HepG2 (cell line): ENCODE measurements around the gene C1orf198. TPM values are rescaled to one million over a fixed set of nuclear protein-coding genes. Genes with fewer than 3 reads are reported as not detected.

Experiments used
- ATAC-seq: fragments of 200-7000 bp; cut with Tn5 transposase; 3 replicates; pipeline ENCODE4 v1.9.1; 2020; ENCODE audit warnings: mild to moderate bottlenecking, moderate library complexity
- BruUV-seq: library from RNA; stranded (reverse); fragments of 400-500 nt; replicated peaks from 2 replicates; lab custom pipeline; 2021; lab: Mats Ljungman, UMichigan
- CTCF ChIA-PET: fragments of 300-600 bp; formaldehyde crosslinking; extraction: SDS; loops from one replicate; lab custom pipeline; 2021; ENCODE audit warnings: low total read pairs, inconsistent platforms, low intra/inter-chr PET ratio; lab: Yijun Ruan, JAX
- POLR2A ChIA-PET: fragments of 350-600 bp; sonication (Branson Sonifier 250); formaldehyde crosslinking; loops from one replicate; lab custom pipeline; 2020; ENCODE audit warnings: antibody characterized with exemption, inconsistent platforms; lab: Yijun Ruan, JAX
- DNase-seq: peaks from one replicate; pipeline ENCODE4 v3.0.0-alpha.2; 2015; ENCODE audit warnings: low spot score
- FAIRE-seq: peaks from 3 replicates; lab custom pipeline; 2011; peaks lifted over from hg19 to GRCh38; lab: Jason Lieb, UNC
- H2AFZ ChIP-seq: one replicate; pipeline ENCODE4 v1.6.1; 2011; ENCODE audit warnings: low read length, inconsistent platforms
- H3K27ac ChIP-seq: fragments of 300-600 bp; 3 replicates; pipeline ENCODE4 v1.8.0; 2011; ENCODE audit warnings: mixed run types, mild to moderate bottlenecking, mixed read lengths, low read length, inconsistent platforms; ENCODE audit not compliant: insufficient read depth; ENCODE audit errors: extremely low read length
- H3K27me3 ChIP-seq, 2 experiments: fragments of 200-600 bp in 1 of 2; 2 replicates in 1 of 2; 3 replicates in 1 of 2; pipeline versions ENCODE4 v1.6.0 to v1.8.0; 2011; ENCODE audit warnings: low read length in 2 of 2, mild to moderate bottlenecking in 2 of 2, moderate library complexity in 2 of 2, inconsistent platforms in 1 of 2; ENCODE audit not compliant: insufficient read depth in 2 of 2, control insufficient read depth in 1 of 2
- H3K36me3 ChIP-seq, 2 experiments: fragments of 200-600 bp in 1 of 2; replicated peaks in 1 of 2; 2 replicates in 1 of 2; 3 replicates in 1 of 2; pipeline versions ENCODE4 v1.5.1 to v1.8.0; 2011; ENCODE audit warnings: low read length in 2 of 2, inconsistent platforms in 1 of 2; ENCODE audit not compliant: insufficient read depth in 2 of 2, control insufficient read depth in 1 of 2
- H3K4me1 ChIP-seq: 2 replicates; pipeline ENCODE4 v1.5.1; 2012; ENCODE audit warnings: low read length, inconsistent platforms; ENCODE audit not compliant: insufficient read depth
- H3K4me2 ChIP-seq: 2 replicates; pipeline ENCODE4 v1.6.0; 2011; ENCODE audit warnings: low read depth, low read length, inconsistent platforms
- H3K4me3 ChIP-seq, 3 experiments: fragments of 200-600 bp in 1 of 3; sonication (generic), shearing (Covaris generic) in 1 of 3; replicated peaks in 1 of 3; 2 replicates each; pipeline ENCODE4 v1.5.1; 2011 to 2016; ENCODE audit warnings: low read length in 3 of 3, inconsistent platforms in 2 of 3, low read depth in 2 of 3, mild to moderate bottlenecking in 2 of 3, control low read depth in 1 of 3, mixed read lengths in 1 of 3; ENCODE audit not compliant: insufficient read depth in 1 of 3
- H3K79me2 ChIP-seq: one replicate; pipeline ENCODE4 v1.6.1; 2011; ENCODE audit warnings: low read length, inconsistent platforms; ENCODE audit not compliant: insufficient read depth
- H3K9ac ChIP-seq: 2 replicates; pipeline ENCODE4 v1.6.0; 2011; ENCODE audit warnings: mild to moderate bottlenecking, low read depth, low read length, inconsistent platforms; ENCODE audit not compliant: insufficient read depth
- H3K9me3 ChIP-seq: 2 replicates; pipeline ENCODE4 v1.5.1; 2012; ENCODE audit warnings: mild to moderate bottlenecking, low read length
- H4K20me1 ChIP-seq: 2 replicates; pipeline ENCODE4 v1.6.0; 2011; ENCODE audit warnings: inconsistent platforms, mild to moderate bottlenecking, low read length, moderate library complexity; ENCODE audit not compliant: insufficient read depth
- CBFB ChIP-seq: sonication (generic); formaldehyde crosslinking; IDR thresholded peaks from 2 replicates; pipeline ENCODE4 v1.4.0; 2020; ENCODE audit warnings: missing genetic modification reagents
- ELF4 ChIP-seq: sonication (generic); formaldehyde crosslinking; IDR thresholded peaks from 2 replicates; pipeline ENCODE4 v1.5.0; 2020; ENCODE audit warnings: missing genetic modification reagents, mild to moderate bottlenecking, moderate library complexity, borderline replicate concordance
- GATAD2A ChIP-seq: IDR thresholded peaks from 2 replicates; pipeline ENCODE4 v1.6.1; 2016
- KMT2A ChIP-seq: sonication (generic); formaldehyde crosslinking; IDR thresholded peaks from 2 replicates; pipeline ENCODE4 v1.4.0; 2020; ENCODE audit warnings: missing genetic modification reagents
- LCORL ChIP-seq, 2 experiments: fragments of 450-650 bp in 1 of 2; sonication (generic) in 1 of 2; formaldehyde crosslinking in 1 of 2; IDR thresholded peaks; 2 replicates each; pipeline versions ENCODE4 v1.5.0 to v1.6.1; 2017 to 2020; ENCODE audit warnings: antibody characterized with exemption in 1 of 2, missing genetic modification reagents in 1 of 2
- NR2F2 ChIP-seq: IDR thresholded peaks from 2 replicates; pipeline ENCODE4 v1.6.1; 2012; ENCODE audit warnings: low read depth, inconsistent platforms, borderline replicate concordance
- SKI ChIP-seq: fragments of 450-650 bp; IDR thresholded peaks from one replicate; pipeline ENCODE4 v1.6.1; 2018; ENCODE audit warnings: mild to moderate bottlenecking; ENCODE audit not compliant: partially characterized antibody
- ZBTB8A ChIP-seq: sonication (generic); formaldehyde crosslinking; IDR thresholded peaks from 2 replicates; pipeline ENCODE4 v1.4.0; 2020; ENCODE audit warnings: mild to moderate bottlenecking, low read depth, missing genetic modification reagents, borderline replicate concordance
- ZFP36L1 ChIP-seq: sonication (generic); formaldehyde crosslinking; IDR thresholded peaks from 2 replicates; pipeline ENCODE4 v1.8.0; 2022; ENCODE audit warnings: mild to moderate bottlenecking, missing genetic modification reagents, moderate library complexity
- ZNF503 ChIP-seq: sonication (generic); formaldehyde crosslinking; IDR thresholded peaks from 2 replicates; pipeline ENCODE4 v1.4.0; 2020; ENCODE audit warnings: missing genetic modification reagents
- ZNF543 ChIP-seq: sonication (generic); formaldehyde crosslinking; IDR thresholded peaks from 2 replicates; pipeline ENCODE4 v1.4.0; 2020; ENCODE audit warnings: mild to moderate bottlenecking, missing genetic modification reagents
- ZNF777 ChIP-seq: sonication (generic); formaldehyde crosslinking; IDR thresholded peaks from 2 replicates; pipeline ENCODE4 v1.4.0; 2020; ENCODE audit warnings: missing genetic modification reagents
- ZNF841 ChIP-seq: sonication (generic); formaldehyde crosslinking; IDR thresholded peaks from 2 replicates; pipeline ENCODE4 v1.8.1; 2023; ENCODE audit warnings: missing genetic modification reagents, borderline replicate concordance
- ZSCAN12 ChIP-seq: sonication (generic); formaldehyde crosslinking; IDR thresholded peaks from 2 replicates; pipeline ENCODE4 v1.9.0; 2021; ENCODE audit warnings: mild to moderate bottlenecking, missing genetic modification reagents
- WGBS: methylation state at CpG from one replicate; pipeline ENCODE4 v1.1.6; 2017; ENCODE audit warnings: low lambda C conversion rate; 5-methylcytosine and 5-hydroxymethylcytosine counted together
- in situ Hi-C: cut with HindIII; loops from 2 replicates; pipeline ENCODE4 v1.10.0; 2017; ENCODE audit warnings: low pct_unique_long_range_greater_than_20kb; ENCODE audit not compliant: extremely low pct_ligation_motif_present
- intact Hi-C: fragments of 100-400 bp; cut with micrococcal nuclease; formaldehyde crosslinking; loops from one replicate; pipeline ENCODE4 v1.10.0; 2022; ENCODE audit not compliant: unreplicated experiment
- polyA plus RNA-seq, 8 experiments: library from polyadenylated mRNA; depleted of rRNA in 3 of 8; stranded (reverse) in 7 of 8; unstranded in 1 of 8; fragments of >200 nt; fragmentation: Illumina TruSeq in 4 of 8; extraction: Trizol in 4 of 8; gene quantifications; 2 replicates each; pipeline versions ENCODE4 v1.2.1 to v1.2.3, GENCODE V29; 2011 to 2016; ENCODE audit warnings: low read depth in 4 of 8, missing spikeins in 1 of 8, mixed read lengths in 1 of 8; ENCODE audit not compliant: insufficient read depth in 1 of 8
- total RNA-seq, 5 experiments: library from RNA; depleted of rRNA; stranded (reverse); fragments of >200 nt; fragmentation: Illumina TruSeq; extraction: Trizol; gene quantifications; 2 replicates each; pipeline ENCODE4 v1.2.3, GENCODE V29; 2016; ENCODE audit warnings: low read depth in 1 of 5

Gene C1orf198
- total and polyA plus RNA-seq, 2 of the 13 experiments (the other 11 are each of a cell fraction or from before 2014, with no cell fraction given) = 12.7 to 13.4 TPM

GRCh38 chr1:230842801-230843200 lies 25.5 kb downstream of the C1orf198 start:
- Histone ChIP-seq H2AFZ (no peak overlapping the region), H3K9ac (no peak overlapping the region), H3K79me2 (no peaks in the 10 kb centered on the region), H3K4me1 (no peaks in the 10 kb centered on the region), H4K20me1 (no peaks in the 10 kb centered on the region), H3K9me3 (no peaks in the 10 kb centered on the region), H3K4me2 (no peak overlapping the region), H3K4me3 (no peak overlapping the region), H3K27me3 (no peaks in the 10 kb centered on the region), H3K27ac (no peak overlapping the region), H3K36me3 (peaks cover 11 to 55% of the 10 kb centered on the region in 2 experiments; a peak in 4 of 5 replicates)
- FAIRE-seq (no peak), ATAC-seq (no peak), DNase-seq (no peak)
- POLR2A ChIA-PET = no interaction called here
- BruUV-seq = no TSS peak
- CTCF ChIA-PET = no interaction called here
- intact Hi-C loops (no loop called here), in situ Hi-C loops (no loop called here)
- WGBS = 98% methylated on average over 6 of the region's 8 CpGs
- TF ChIP-seq LCORL (IDR thresholded peaks at IDR 0.05) (no peak), LCORL (CRISPR knock-in tag; IDR thresholded peaks at IDR 0.05) (no peak), ZNF503 (CRISPR knock-in tag) (no peak)

GRCh38 chr1:230839173-230839572 lies 29.1 kb downstream of the C1orf198 start:
- intact Hi-C loops = no loop called here
- in situ Hi-C loops = no loop called here
- Histone ChIP-seq H3K36me3 (peaks cover 11 to 49% of the 10 kb centered on the region in 2 experiments; a peak in 4 of 5 replicates), H3K4me2 (no peak overlapping the region), H3K4me3 (no peak overlapping the region), H3K27me3 (no peaks in the 10 kb centered on the region), H3K9ac (no peak overlapping the region), H4K20me1 (no peaks in the 10 kb centered on the region), H3K79me2 (no peaks in the 10 kb centered on the region), H3K4me1 (no peaks in the 10 kb centered on the region), H2AFZ (no peak overlapping the region), H3K27ac (no peak overlapping the region), H3K9me3 (no peaks in the 10 kb centered on the region)
- BruUV-seq = no TSS peak
- FAIRE-seq (no peak), DNase-seq (no peak), ATAC-seq (no peak)
- WGBS = 97% methylated on average over 10 of the region's 10 CpGs
- CTCF ChIA-PET = no interaction called here
- POLR2A ChIA-PET = no interaction called here
- no peak for TF ChIP-seq ELF4 (CRISPR knock-in tag)
- TF ChIP-seq ZBTB8A (CRISPR knock-in tag) = no peak
- TF ChIP-seq NR2F2 = no peak
- TF ChIP-seq SKI = no peak
- no peak for TF ChIP-seq GATAD2A (CRISPR knock-in tag)
- TF ChIP-seq ZNF777 (CRISPR knock-in tag) = no peak
- TF ChIP-seq ZSCAN12 (CRISPR knock-in tag) = no peak
- TF ChIP-seq ZNF543 (CRISPR knock-in tag) = no peak
- no peak for TF ChIP-seq ZNF841
- no peak for TF ChIP-seq ZFP36L1 (CRISPR knock-in tag)
- TF ChIP-seq KMT2A = no peak
- no peak for TF ChIP-seq CBFB (CRISPR knock-in tag)
